M059J (cell line): ENCODE data around the gene BACH2. TPM values are rescaled to one million over a fixed set of nuclear protein-coding genes. Genes with fewer than 3 reads are reported as not detected.

Source experiments
- DNase-seq: peaks from one replicate; pipeline ENCODE4 v3.0.0-alpha.2; 2012; ENCODE audit warnings: low read depth
- total RNA-seq: library from RNA; depleted of rRNA; stranded (reverse); fragments of >200 nt; shearing (Covaris generic); gene quantifications from 2 replicates; pipeline ENCODE4 v1.2.3, GENCODE V29; 2014

BACH2 gene
- total RNA-seq, 1 experiment from 2014 or later: 0.17 TPM

- DNase-seq: no peak
Measured at GRCh38 chr6:90238496-90239266, 58.0 kb downstream of the BACH2 start.

GRCh38 chr6:90237350-90237990, 59.2 kb downstream of the BACH2 start:
- no peak for DNase-seq

GRCh38 chr6:90233994-90234393, 62.6 kb downstream of the BACH2 start:
- DNase-seq: no peak

GRCh38 chr6:90233213-90233612, 63.4 kb downstream of the BACH2 start:
- no peak for DNase-seq

GRCh38 chr6:90231798-90232197, 64.8 kb downstream of the BACH2 start:
- no peak for DNase-seq

- no peak for DNase-seq
Measured at GRCh38 chr6:90231308-90231707, 65.3 kb downstream of the BACH2 start.

- DNase-seq: no peak
Measured at GRCh38 chr6:90230548-90231215, 66.0 kb downstream of the BACH2 start.

GRCh38 chr6:90229331-90230010, 67.2 kb downstream of the BACH2 start:
- DNase-seq: no peak

- DNase-seq: no peak
Measured at GRCh38 chr6:90227673-90228072, 69.0 kb downstream of the BACH2 start.

- DNase-seq: no peak
Measured at GRCh38 chr6:90227213-90227612, 69.4 kb downstream of the BACH2 start.

- no peak for DNase-seq
Measured at GRCh38 chr6:90226257-90226656, 70.4 kb downstream of the BACH2 start.

- DNase-seq: no peak
Measured at GRCh38 chr6:90224196-90224595, 72.4 kb downstream of the BACH2 start.

- DNase-seq: peak; percentile 38
Measured at GRCh38 chr6:90222724-90223198, 73.9 kb downstream of the BACH2 start.

- DNase-seq: no peak
Measured at GRCh38 chr6:90222008-90222407, 74.6 kb downstream of the BACH2 start.

GRCh38 chr6:90221403-90221802, 75.2 kb downstream of the BACH2 start:
- DNase-seq: no peak

- peak; percentile 58 for DNase-seq
Measured at GRCh38 chr6:90220273-90220672, 76.4 kb downstream of the BACH2 start.

- peak; percentile 49 for DNase-seq
Measured at GRCh38 chr6:90219209-90219985, 77.2 kb downstream of the BACH2 start.

GRCh38 chr6:90218959-90219208, 77.8 kb downstream of the BACH2 start:
- peak; percentile 58 for DNase-seq

GRCh38 chr6:90217506-90218127, 79.0 kb downstream of the BACH2 start:
- DNase-seq: peak; percentile 48

- DNase-seq: peak; percentile 18
Measured at GRCh38 chr6:90216072-90216977, 80.3 kb downstream of the BACH2 start.
